ENCODE results near the gene METTL4. TPM values are rescaled to one million over a fixed set of nuclear protein-coding genes. Genes with fewer than 3 reads are reported as not detected.
"Not testable (repeated sequence)": the region's sequence is repeated elsewhere in the genome, so short reads cannot be mapped to it uniquely, and the experiment has no call there.

METTL4 gene
- total RNA-seq, 1 experiment from 2014 or later = 12.1 TPM

- Histone ChIP-seq H3K27me3 (ENCODE audit: control insufficient read depth, insufficient read depth, low read length) (no peaks in the 10 kb centered on the region), H3K36me3 (replicated peaks; ENCODE audit: control insufficient read depth, insufficient read depth, low read length) (no peaks in the 10 kb centered on the region), H3K4me3 (ENCODE audit: insufficient read depth, low read depth, low read length) (no peak overlapping the region)
- DNase-seq = no peak
Measured at GRCh38 chr18:2545155-2545554, 26.1 kb downstream of the METTL4 start.

GRCh38 chr18:2541925-2542563, 29.3 kb downstream of the METTL4 start:
- not testable (repeated sequence) for H3K27me3 ChIP-seq (ENCODE audit: control insufficient read depth, insufficient read depth, low read length); H3K36me3 ChIP-seq (replicated peaks; ENCODE audit: control insufficient read depth, insufficient read depth, low read length); DNase-seq; H3K4me3 ChIP-seq (ENCODE audit: insufficient read depth, low read depth, low read length)

- Histone ChIP-seq H3K27me3 (ENCODE audit: control insufficient read depth, insufficient read depth, low read length) (no peaks in the 10 kb centered on the region), H3K36me3 (replicated peaks; ENCODE audit: control insufficient read depth, insufficient read depth, low read length) (no peaks in the 10 kb centered on the region), H3K4me3 (ENCODE audit: insufficient read depth, low read depth, low read length) (no peak overlapping the region)
- DNase-seq = no peak
Measured at GRCh38 chr18:2540575-2540974, 30.7 kb downstream of the METTL4 start.

- Histone ChIP-seq H3K36me3 (replicated peaks; ENCODE audit: control insufficient read depth, insufficient read depth, low read length) (no peaks in the 10 kb centered on the region), H3K27me3 (ENCODE audit: control insufficient read depth, insufficient read depth, low read length) (no peaks in the 10 kb centered on the region), H3K4me3 (ENCODE audit: insufficient read depth, low read depth, low read length) (no peak overlapping the region)
- DNase-seq = no peak
Measured at GRCh38 chr18:2538844-2539243, 32.5 kb downstream of the METTL4 start.

- Histone ChIP-seq H3K4me3 (ENCODE audit: insufficient read depth, low read depth, low read length) (no peak overlapping the region), H3K27me3 (ENCODE audit: control insufficient read depth, insufficient read depth, low read length) (no peaks in the 10 kb centered on the region), H3K36me3 (replicated peaks; ENCODE audit: control insufficient read depth, insufficient read depth, low read length) (no peaks in the 10 kb centered on the region)
- no peak for DNase-seq
Measured at GRCh38 chr18:2538236-2538635, 33.1 kb downstream of the METTL4 start.

GRCh38 chr18:2537296-2537695, 34.0 kb downstream of the METTL4 start:
- Histone ChIP-seq H3K4me3 (ENCODE audit: insufficient read depth, low read depth, low read length) (no peak overlapping the region), H3K36me3 (replicated peaks; ENCODE audit: control insufficient read depth, insufficient read depth, low read length) (no peaks in the 10 kb centered on the region), H3K27me3 (ENCODE audit: control insufficient read depth, insufficient read depth, low read length) (no peaks in the 10 kb centered on the region)
- DNase-seq = no peak

GRCh38 chr18:2536493-2536892, 34.8 kb downstream of the METTL4 start:
- Histone ChIP-seq H3K27me3 (ENCODE audit: control insufficient read depth, insufficient read depth, low read length) (no peaks in the 10 kb centered on the region), H3K4me3 (ENCODE audit: insufficient read depth, low read depth, low read length) (no peak overlapping the region), H3K36me3 (replicated peaks; ENCODE audit: control insufficient read depth, insufficient read depth, low read length) (no peaks in the 10 kb centered on the region)
- DNase-seq = no peak

- DNase-seq = no peak
- Histone ChIP-seq H3K4me3 (ENCODE audit: insufficient read depth, low read depth, low read length) (no peak overlapping the region), H3K36me3 (replicated peaks; ENCODE audit: control insufficient read depth, insufficient read depth, low read length) (no peaks in the 10 kb centered on the region), H3K27me3 (ENCODE audit: control insufficient read depth, insufficient read depth, low read length) (no peaks in the 10 kb centered on the region)
Measured at GRCh38 chr18:2536063-2536462, 35.2 kb downstream of the METTL4 start.

- no peaks in the 10 kb centered on the region for H3K36me3 ChIP-seq (replicated peaks; ENCODE audit: control insufficient read depth, insufficient read depth, low read length)
- DNase-seq = no peak
- no peaks in the 10 kb centered on the region for H3K27me3 ChIP-seq (ENCODE audit: control insufficient read depth, insufficient read depth, low read length)
- no peak overlapping the region for H3K4me3 ChIP-seq (ENCODE audit: insufficient read depth, low read depth, low read length)
Measured at GRCh38 chr18:2535419-2535910, 35.8 kb downstream of the METTL4 start.

GRCh38 chr18:2534906-2535305, 36.4 kb downstream of the METTL4 start:
- Histone ChIP-seq H3K4me3 (ENCODE audit: insufficient read depth, low read depth, low read length) (no peak overlapping the region), H3K36me3 (replicated peaks; ENCODE audit: control insufficient read depth, insufficient read depth, low read length) (no peaks in the 10 kb centered on the region), H3K27me3 (ENCODE audit: control insufficient read depth, insufficient read depth, low read length) (no peaks in the 10 kb centered on the region)
- no peak for DNase-seq

- Histone ChIP-seq H3K4me3 (ENCODE audit: insufficient read depth, low read depth, low read length) (no peak overlapping the region), H3K27me3 (ENCODE audit: control insufficient read depth, insufficient read depth, low read length) (no peaks in the 10 kb centered on the region), H3K36me3 (replicated peaks; ENCODE audit: control insufficient read depth, insufficient read depth, low read length) (no peaks in the 10 kb centered on the region)
- no peak for DNase-seq
Measured at GRCh38 chr18:2532797-2533196, 38.5 kb downstream of the METTL4 start.

- H3K4me3 ChIP-seq (ENCODE audit: insufficient read depth, low read depth, low read length) = no peak overlapping the region
- no peaks in the 10 kb centered on the region for H3K27me3 ChIP-seq (ENCODE audit: control insufficient read depth, insufficient read depth, low read length)
- H3K36me3 ChIP-seq (replicated peaks; ENCODE audit: control insufficient read depth, insufficient read depth, low read length) = no peaks in the 10 kb centered on the region
- no peak for DNase-seq
Measured at GRCh38 chr18:2531751-2532150, 39.6 kb downstream of the METTL4 start.

- H3K36me3 ChIP-seq (replicated peaks; ENCODE audit: control insufficient read depth, insufficient read depth, low read length) = no peaks in the 10 kb centered on the region
- H3K27me3 ChIP-seq (ENCODE audit: control insufficient read depth, insufficient read depth, low read length) = no peaks in the 10 kb centered on the region
- no peak overlapping the region for H3K4me3 ChIP-seq (ENCODE audit: insufficient read depth, low read depth, low read length)
- peak; percentile 8 for DNase-seq
Measured at GRCh38 chr18:2529154-2529553, 42.2 kb downstream of the METTL4 start.

- no peak for DNase-seq
- Histone ChIP-seq H3K4me3 (ENCODE audit: insufficient read depth, low read depth, low read length) (no peak overlapping the region), H3K36me3 (replicated peaks; ENCODE audit: control insufficient read depth, insufficient read depth, low read length) (no peaks in the 10 kb centered on the region), H3K27me3 (ENCODE audit: control insufficient read depth, insufficient read depth, low read length) (no peaks in the 10 kb centered on the region)
Measured at GRCh38 chr18:2526329-2526728, 45.0 kb downstream of the METTL4 start.

- H3K27me3 ChIP-seq (ENCODE audit: control insufficient read depth, insufficient read depth, low read length); H3K36me3 ChIP-seq (replicated peaks; ENCODE audit: control insufficient read depth, insufficient read depth, low read length); DNase-seq; H3K4me3 ChIP-seq (ENCODE audit: insufficient read depth, low read depth, low read length): not testable (repeated sequence)
Measured at GRCh38 chr18:2524794-2525198, 46.5 kb downstream of the METTL4 start.

- Histone ChIP-seq H3K36me3 (replicated peaks; ENCODE audit: control insufficient read depth, insufficient read depth, low read length) (no peaks in the 10 kb centered on the region), H3K4me3 (ENCODE audit: insufficient read depth, low read depth, low read length) (no peak overlapping the region), H3K27me3 (ENCODE audit: control insufficient read depth, insufficient read depth, low read length) (no peaks in the 10 kb centered on the region)
- no peak for DNase-seq
Measured at GRCh38 chr18:2522112-2522511, 49.2 kb downstream of the METTL4 start.

Data from H7 (cell line).